ENCODE data around the gene DNM3. TPM values are rescaled to one million over a fixed set of nuclear protein-coding genes. Genes with fewer than 3 reads are reported as not detected.

DNM3 gene
- total and polyA plus RNA-seq, 2 donors (not counting 3 experiments of a cell fraction or from before 2014, with no cell fraction given): 1.4 to 2.5 TPM

DNA sequence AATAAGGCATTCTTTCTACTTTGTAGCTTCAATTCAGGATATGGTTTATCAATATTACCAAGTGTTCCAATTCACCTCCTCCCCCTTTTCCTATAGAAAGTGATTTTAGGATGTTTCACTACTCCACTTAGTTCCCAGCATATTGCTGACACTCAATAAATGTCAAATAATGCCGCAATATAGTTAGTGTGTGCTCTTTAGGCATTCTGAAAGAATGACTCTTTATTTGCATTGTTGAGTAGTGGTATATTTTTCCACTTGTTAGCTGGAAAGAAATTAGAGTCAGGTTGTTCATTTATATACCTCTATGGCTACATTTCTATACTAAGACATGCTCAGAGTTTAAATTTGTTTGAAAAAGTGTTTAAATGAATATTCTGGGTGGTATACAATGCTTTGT, 424.6 kb downstream of the DNM3 start:
- Histone ChIP-seq H3K4me3 (replicated peaks in 1 of 3; ENCODE audit: insufficient read depth in 1 of 3, low read depth in 1 of 3, low read length in 3 of 3) (no peak overlapping the region), H3K79me2 (ENCODE audit: control insufficient read depth, insufficient read depth, low read length) (no peaks in the 10 kb centered on the region), H4K20me1 (replicated peaks; ENCODE audit: control insufficient read depth, extremely low read depth, insufficient read depth, low read length) (no peaks in the 10 kb centered on the region), H3K9me1 (replicated peaks; ENCODE audit: control insufficient read depth, extremely low read depth, insufficient read depth, low read length) (no peaks in the 10 kb centered on the region), H3K9ac (replicated peaks; ENCODE audit: extremely low read depth, insufficient read depth, low read length) (no peak overlapping the region), H3K4me1 (ENCODE audit: control insufficient read depth, extremely low read depth, insufficient read depth, low read length) (no peaks in the 10 kb centered on the region), H3K36me3 (ENCODE audit: control insufficient read depth in 2 of 2, extremely low read depth in 1 of 2, insufficient read depth in 2 of 2, low read length in 2 of 2) (no peaks in the 10 kb centered on the region), H3K27ac (ENCODE audit: insufficient read depth, low read depth, low read length) (no peak overlapping the region), H3K4me2 (ENCODE audit: insufficient read depth, low read length) (no peak overlapping the region), H3K27me3 (ENCODE audit: control insufficient read depth in 2 of 2, insufficient read depth in 2 of 2, low read length in 2 of 2) (no peaks in the 10 kb centered on the region), H3K9me3 (replicated peaks; ENCODE audit: control insufficient read depth, insufficient read depth, low read length) (no peaks in the 10 kb centered on the region), H2AFZ (ENCODE audit: low read depth, low read length) (no peak overlapping the region)
- BruUV-seq (replicated peaks): no TSS peak
- dilution Hi-C loops (cut with MboI; ENCODE audit: extremely low pct_ligation_motif_present, low sequenced_read_pairs): no loop called here
- intact Hi-C loops (cut with micrococcal nuclease): no loop called here
- CTCF ChIA-PET: interaction anchor here (0.9 kb wide), 1 partner anchor 12 kb away, joined by 3 read pairs; no protein-coding TSS in a partner anchor
- POLR2A ChIA-PET: no interaction called here
- DNase-seq (ENCODE audit: low read depth, low spot score) (no peak), FAIRE-seq (no peak)
- no peak for TF ChIP-seq POLR2A (IDR thresholded peaks at IDR 0.05; ENCODE audit: low read depth, low read length)
- TF ChIP-seq, protein P1, sequence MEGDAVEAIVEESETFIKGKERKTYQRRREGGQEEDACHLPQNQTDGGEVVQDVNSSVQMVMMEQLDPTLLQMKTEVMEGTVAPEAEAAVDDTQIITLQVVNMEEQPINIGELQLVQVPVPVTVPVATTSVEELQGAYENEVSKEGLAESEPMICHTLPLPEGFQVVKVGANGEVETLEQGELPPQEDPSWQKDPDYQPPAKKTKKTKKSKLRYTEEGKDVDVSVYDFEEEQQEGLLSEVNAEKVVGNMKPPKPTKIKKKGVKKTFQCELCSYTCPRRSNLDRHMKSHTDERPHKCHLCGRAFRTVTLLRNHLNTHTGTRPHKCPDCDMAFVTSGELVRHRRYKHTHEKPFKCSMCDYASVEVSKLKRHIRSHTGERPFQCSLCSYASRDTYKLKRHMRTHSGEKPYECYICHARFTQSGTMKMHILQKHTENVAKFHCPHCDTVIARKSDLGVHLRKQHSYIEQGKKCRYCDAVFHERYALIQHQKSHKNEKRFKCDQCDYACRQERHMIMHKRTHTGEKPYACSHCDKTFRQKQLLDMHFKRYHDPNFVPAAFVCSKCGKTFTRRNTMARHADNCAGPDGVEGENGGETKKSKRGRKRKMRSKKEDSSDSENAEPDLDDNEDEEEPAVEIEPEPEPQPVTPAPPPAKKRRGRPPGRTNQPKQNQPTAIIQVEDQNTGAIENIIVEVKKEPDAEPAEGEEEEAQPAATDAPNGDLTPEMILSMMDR (IDR thresholded peaks at IDR 0.05; ENCODE audit: extremely low read depth in 1 of 2, insufficient read depth in 1 of 2, low read depth in 1 of 2, low read length in 2 of 2): no peak
- no peak for TF ChIP-seq GATA2 (IDR thresholded peaks at IDR 0.05; ENCODE audit: insufficient read depth, insufficient read length, low read depth, low read length)
- TF ChIP-seq POLR2AphosphoS5 (IDR thresholded peaks at IDR 0.05; ENCODE audit: insufficient read depth, low read depth, low read length): no peak
- TF ChIP-seq FOS (IDR thresholded peaks at IDR 0.05; ENCODE audit: borderline replicate concordance, insufficient read depth, low read length): no peak
- no peak for TF ChIP-seq EZH2 (IDR thresholded peaks at IDR 0.05; ENCODE audit: borderline replicate concordance, low read depth, low read length, severe bottlenecking)
